Glutamatergic neuron (in vitro differentiated cells): ENCODE measurements around the gene NEMF. TPM values are rescaled to one million over a fixed set of nuclear protein-coding genes. Genes with fewer than 3 reads are reported as not detected.
A peak's percentile ranks its signal among the peaks of the same experiment; 100 is the strongest.

Experiments used
- DNase-seq: peaks from one replicate; pipeline ENCODE4 v3.0.0; 2022
- H3K27ac Mint-ChIP-seq: one replicate; pipeline ENCODE4 v1.8.0; 2020; ENCODE audit warnings: mild to moderate bottlenecking, mixed read lengths, inconsistent platforms; ENCODE audit not compliant: unreplicated experiment
- H3K27me3 Mint-ChIP-seq: one replicate; pipeline ENCODE4 v1.8.0; 2020; ENCODE audit warnings: mild to moderate bottlenecking, moderate library complexity, mixed read lengths, inconsistent platforms; ENCODE audit not compliant: unreplicated experiment
- H3K36me3 Mint-ChIP-seq: one replicate; pipeline ENCODE4 v1.8.0; 2020; ENCODE audit warnings: mild to moderate bottlenecking, mixed read lengths, inconsistent platforms; ENCODE audit not compliant: unreplicated experiment
- H3K4me1 Mint-ChIP-seq: one replicate; pipeline ENCODE4 v1.8.0; 2020; ENCODE audit warnings: mild to moderate bottlenecking, low read depth, mixed read lengths, inconsistent platforms; ENCODE audit not compliant: unreplicated experiment
- H3K4me3 Mint-ChIP-seq: one replicate; pipeline ENCODE4 v1.8.0; 2020; ENCODE audit warnings: mild to moderate bottlenecking, mixed read lengths, inconsistent platforms; ENCODE audit not compliant: unreplicated experiment
- H3K9me3 Mint-ChIP-seq: one replicate; pipeline ENCODE4 v1.8.0; 2020; ENCODE audit warnings: mild to moderate bottlenecking, moderate library complexity, mixed read lengths, inconsistent platforms; ENCODE audit not compliant: unreplicated experiment
- total RNA-seq: library from RNA; stranded (reverse); fragmentation: NEBNext Ultra II Directional; extraction: Animal tissue kit (Norgen Biotek cat#: 25700); gene quantifications from one replicate; pipeline ENCODE4 v1.2.1, GENCODE V29; 2021; ENCODE audit not compliant: unreplicated experiment
- TF ChIP-seq, protein P1 (sequence below): fragments of 200-600 bp; sonication (generic); IDR thresholded peaks from one replicate; pipeline ENCODE4 v1.5.0; 2021; ENCODE audit not compliant: partially characterized antibody, unreplicated experiment

Gene NEMF
- total RNA-seq, 1 donor from 2014 or later = 78.8 TPM

DNA sequence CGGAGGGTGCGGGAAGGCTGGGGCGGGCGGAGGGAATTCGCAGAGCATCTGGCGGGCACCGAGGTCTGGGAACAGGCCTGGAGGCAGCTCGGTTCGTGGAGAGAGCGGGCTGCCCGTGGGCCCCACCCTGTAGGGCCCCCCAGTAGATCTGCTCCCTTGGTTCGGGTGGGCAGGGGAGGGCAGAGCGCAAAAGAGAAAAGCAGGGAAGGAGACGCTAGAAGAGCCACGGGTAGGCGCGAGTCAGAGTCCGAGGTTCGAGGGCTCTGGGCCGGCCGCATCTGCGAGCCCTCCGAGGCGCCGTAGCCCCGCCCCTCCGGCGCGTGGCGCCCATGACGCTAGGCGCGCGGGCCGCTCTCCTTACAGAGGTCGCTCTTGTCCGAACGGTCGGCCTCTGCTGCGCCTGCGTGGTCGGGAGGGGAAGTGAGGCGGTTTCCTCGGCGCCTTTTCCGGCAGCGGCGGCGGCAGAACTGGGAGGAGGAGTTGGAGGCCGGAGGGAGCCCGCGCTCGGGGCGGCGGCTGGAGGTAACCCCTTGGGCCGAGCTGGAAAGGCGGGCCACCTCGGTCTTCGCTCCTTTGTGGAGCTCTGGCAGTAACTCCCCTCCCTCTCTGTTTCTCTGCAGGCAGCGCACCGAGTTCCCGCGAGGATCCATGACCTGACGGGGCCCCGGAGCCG, 40.2 kb upstream of the NEMF start, which contains the start of gene ARF6:
ARF6 (plus strand) TSS at position 447 of the 673 bp plus-strand sequence. CDS start 655 bp downstream, outside the sequence.
- Mint-ChIP-seq H3K4me3 (peak within 1 kb of the TSS; percentile 98), H3K9me3 (peaks cover 10% of the 10 kb centered on the region), H3K27ac (peak within 1 kb of the TSS; percentile 100), H3K36me3 (no peaks in the 10 kb centered on the region), H3K27me3 (peaks cover 7% of the 10 kb centered on the region), H3K4me1 (peaks cover 24% of the 10 kb centered on the region)
- TF ChIP-seq, protein P1, sequence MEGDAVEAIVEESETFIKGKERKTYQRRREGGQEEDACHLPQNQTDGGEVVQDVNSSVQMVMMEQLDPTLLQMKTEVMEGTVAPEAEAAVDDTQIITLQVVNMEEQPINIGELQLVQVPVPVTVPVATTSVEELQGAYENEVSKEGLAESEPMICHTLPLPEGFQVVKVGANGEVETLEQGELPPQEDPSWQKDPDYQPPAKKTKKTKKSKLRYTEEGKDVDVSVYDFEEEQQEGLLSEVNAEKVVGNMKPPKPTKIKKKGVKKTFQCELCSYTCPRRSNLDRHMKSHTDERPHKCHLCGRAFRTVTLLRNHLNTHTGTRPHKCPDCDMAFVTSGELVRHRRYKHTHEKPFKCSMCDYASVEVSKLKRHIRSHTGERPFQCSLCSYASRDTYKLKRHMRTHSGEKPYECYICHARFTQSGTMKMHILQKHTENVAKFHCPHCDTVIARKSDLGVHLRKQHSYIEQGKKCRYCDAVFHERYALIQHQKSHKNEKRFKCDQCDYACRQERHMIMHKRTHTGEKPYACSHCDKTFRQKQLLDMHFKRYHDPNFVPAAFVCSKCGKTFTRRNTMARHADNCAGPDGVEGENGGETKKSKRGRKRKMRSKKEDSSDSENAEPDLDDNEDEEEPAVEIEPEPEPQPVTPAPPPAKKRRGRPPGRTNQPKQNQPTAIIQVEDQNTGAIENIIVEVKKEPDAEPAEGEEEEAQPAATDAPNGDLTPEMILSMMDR = no peak
- peak; percentile 100 for DNase-seq

DNA sequence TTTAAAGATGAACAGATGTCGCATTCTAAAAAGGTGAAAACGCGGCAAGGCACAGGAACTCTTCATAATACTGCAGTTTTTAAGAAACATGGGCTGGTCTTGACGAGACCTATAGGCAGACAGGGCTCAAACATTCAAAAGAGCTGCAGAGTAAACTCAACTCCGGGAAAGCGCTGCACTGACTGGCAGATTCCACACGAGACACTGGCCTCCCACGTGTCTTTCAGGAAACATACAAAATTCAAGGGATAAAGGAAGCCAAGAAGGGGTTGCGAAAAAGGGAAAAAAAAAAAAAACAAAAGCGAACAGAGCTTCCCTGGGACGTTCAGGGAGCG, 39.7 kb upstream of the NEMF start:
- Mint-ChIP-seq H3K27me3 (peaks cover 7% of the 10 kb centered on the region), H3K36me3 (no peaks in the 10 kb centered on the region), H3K4me3 (peak overlapping the region; percentile 98), H3K27ac (peak overlapping the region; percentile 100), H3K9me3 (peaks cover 10% of the 10 kb centered on the region), H3K4me1 (peaks cover 24% of the 10 kb centered on the region)
- TF ChIP-seq, protein P1 = no peak
- no peak for DNase-seq

DNA sequence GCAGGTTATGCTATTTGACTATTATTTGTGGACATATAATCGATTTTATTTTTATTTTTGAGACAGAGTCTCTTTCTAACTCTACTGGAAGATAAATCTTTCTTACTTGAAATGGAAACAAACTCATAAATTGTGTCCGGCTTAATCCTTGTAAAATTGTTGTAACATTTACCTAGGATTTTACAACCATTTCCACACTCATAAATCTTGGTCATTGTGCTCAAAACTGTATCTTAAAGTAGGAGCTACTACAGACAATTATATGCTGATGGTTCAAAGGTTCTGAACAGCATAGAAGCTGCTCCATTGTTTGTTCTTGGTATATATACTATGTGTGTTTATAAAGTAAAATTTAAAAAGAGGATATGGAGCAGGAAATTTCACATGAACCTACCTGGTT, 35.7 kb upstream of the NEMF start:
- H3K27me3 Mint-ChIP-seq = peaks cover 7% of the 10 kb centered on the region

DNA sequence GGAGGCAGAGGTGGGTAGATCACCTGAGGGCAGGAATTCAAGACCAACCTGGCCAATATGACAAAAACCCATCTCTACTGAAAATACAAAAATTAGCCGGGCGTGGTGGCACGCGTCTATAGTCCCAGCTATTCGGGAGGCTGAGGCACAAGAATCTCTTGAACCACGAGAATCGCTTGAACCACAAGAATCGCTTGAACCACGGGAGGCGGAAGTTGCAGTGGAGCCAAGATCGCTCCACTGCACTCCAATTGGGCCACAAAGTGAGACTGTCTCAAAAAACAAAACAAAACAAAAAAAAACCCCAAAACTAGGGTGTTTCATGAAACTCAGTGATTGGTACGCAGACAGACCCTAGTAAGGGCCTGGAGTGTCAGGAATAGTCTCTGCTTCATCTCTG, 33.9 kb upstream of the NEMF start:
- DNase-seq = no peak
- H3K36me3 Mint-ChIP-seq = no peaks in the 10 kb centered on the region
- H3K4me1 Mint-ChIP-seq = no peaks in the 10 kb centered on the region
- H3K4me3 Mint-ChIP-seq = no peak overlapping the region
- H3K27me3 Mint-ChIP-seq = peaks cover under 1% of the 10 kb centered on the region
- no peaks in the 10 kb centered on the region for H3K9me3 Mint-ChIP-seq
- TF ChIP-seq, protein P1 = no peak
- H3K27ac Mint-ChIP-seq = no peak overlapping the region

More for the DNA sequence above, 35.7 kb upstream of the NEMF start:
- DNase-seq = no peak
- Mint-ChIP-seq H3K27ac (no peak overlapping the region), H3K4me1 (peaks cover 4% of the 10 kb centered on the region), H3K4me3 (no peak overlapping the region), H3K9me3 (peaks cover 7% of the 10 kb centered on the region), H3K36me3 (no peaks in the 10 kb centered on the region)
- TF ChIP-seq, protein P1 = no peak
